Measurements from ENCODE around the gene FLRT1. TPM values are rescaled to one million over a fixed set of nuclear protein-coding genes. Genes with fewer than 3 reads are reported as not detected.

Gene FLRT1
- total RNA-seq, 4 donors from 2014 or later, result 0.54 to 4.0 (median 3.8) TPM

DNA sequence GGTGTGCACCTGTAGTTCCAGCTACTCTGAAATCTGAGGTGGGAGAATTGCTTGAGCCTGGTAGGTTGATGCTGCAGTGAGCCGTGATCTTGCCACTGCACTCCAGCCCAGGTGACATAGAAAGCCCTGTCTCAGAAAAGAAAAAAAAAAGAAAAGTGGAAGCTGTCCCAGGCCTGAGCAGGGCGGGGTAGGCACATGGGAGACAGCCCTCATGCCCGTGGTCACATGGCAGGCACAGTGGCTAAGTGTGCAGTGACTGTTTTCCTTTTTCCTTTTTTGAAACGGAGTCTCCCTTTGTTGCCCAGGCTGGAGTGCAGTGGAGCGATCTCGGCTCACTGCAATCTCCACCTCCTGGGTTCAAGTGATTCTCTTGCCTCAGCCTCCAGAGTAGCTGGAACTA is 41.7 kb upstream of the FLRT1 start:
- H3K27ac ChIP-seq, result no peak overlapping the region
- peaks cover 27 to 55% of the 10 kb centered on the region in 2 donors for H3K36me3 ChIP-seq
- H3K9me3 ChIP-seq, result no peaks in the 10 kb centered on the region
- DNase-seq, result no peak
- H3K4me3 ChIP-seq (replicated peaks in 1 of 3), result no peak overlapping the region
- intact Hi-C loops (cut with DNase I), result no loop called here
- no peak for TF ChIP-seq POLR2A (IDR thresholded peaks at IDR 0.05)
- TF ChIP-seq, protein P1, sequence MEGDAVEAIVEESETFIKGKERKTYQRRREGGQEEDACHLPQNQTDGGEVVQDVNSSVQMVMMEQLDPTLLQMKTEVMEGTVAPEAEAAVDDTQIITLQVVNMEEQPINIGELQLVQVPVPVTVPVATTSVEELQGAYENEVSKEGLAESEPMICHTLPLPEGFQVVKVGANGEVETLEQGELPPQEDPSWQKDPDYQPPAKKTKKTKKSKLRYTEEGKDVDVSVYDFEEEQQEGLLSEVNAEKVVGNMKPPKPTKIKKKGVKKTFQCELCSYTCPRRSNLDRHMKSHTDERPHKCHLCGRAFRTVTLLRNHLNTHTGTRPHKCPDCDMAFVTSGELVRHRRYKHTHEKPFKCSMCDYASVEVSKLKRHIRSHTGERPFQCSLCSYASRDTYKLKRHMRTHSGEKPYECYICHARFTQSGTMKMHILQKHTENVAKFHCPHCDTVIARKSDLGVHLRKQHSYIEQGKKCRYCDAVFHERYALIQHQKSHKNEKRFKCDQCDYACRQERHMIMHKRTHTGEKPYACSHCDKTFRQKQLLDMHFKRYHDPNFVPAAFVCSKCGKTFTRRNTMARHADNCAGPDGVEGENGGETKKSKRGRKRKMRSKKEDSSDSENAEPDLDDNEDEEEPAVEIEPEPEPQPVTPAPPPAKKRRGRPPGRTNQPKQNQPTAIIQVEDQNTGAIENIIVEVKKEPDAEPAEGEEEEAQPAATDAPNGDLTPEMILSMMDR (IDR thresholded peaks at IDR 0.05), result no peak
- 77 to 87% methylated on average over 6 of the region's 6 CpGs for WGBS, 2 donors
- H3K27me3 ChIP-seq, result no peaks in the 10 kb centered on the region
- peaks cover 1 to 2% of the 10 kb centered on the region in 2 donors for H3K4me1 ChIP-seq

DNA sequence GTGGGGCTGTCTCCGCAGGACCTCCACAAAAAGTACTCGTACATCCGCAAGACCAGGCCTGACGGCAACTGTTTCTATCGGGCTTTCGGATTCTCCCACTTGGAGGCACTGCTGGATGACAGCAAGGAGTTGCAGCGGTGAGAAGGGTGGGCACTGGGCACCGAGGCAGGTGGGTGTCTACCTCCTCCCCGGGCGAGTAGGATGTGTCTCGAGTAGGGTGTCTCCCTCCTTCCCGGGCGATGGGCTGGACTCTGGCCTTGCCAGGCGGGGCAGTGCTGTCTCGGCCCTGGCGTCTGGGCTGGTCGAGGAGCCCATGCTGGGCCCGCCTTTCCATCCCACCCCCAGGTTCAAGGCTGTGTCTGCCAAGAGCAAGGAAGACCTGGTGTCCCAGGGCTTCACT is 39.2 kb upstream of the FLRT1 start:
- Histone ChIP-seq H3K4me1 (peaks cover 18 to 27% of the 10 kb centered on the region in 2 donors), H3K27me3 (no peaks in the 10 kb centered on the region), H3K9me3 (no peaks in the 10 kb centered on the region), H3K27ac (no peak overlapping the region), H3K36me3 (peaks cover 27 to 43% of the 10 kb centered on the region in 2 donors), H3K4me3 (replicated peaks in 1 of 3) (no peak overlapping the region)
- no peak for DNase-seq
- TF ChIP-seq, protein P1 (IDR thresholded peaks at IDR 0.05), result no peak
- TF ChIP-seq POLR2A (IDR thresholded peaks at IDR 0.05), result no peak
- intact Hi-C loops (cut with DNase I), result no loop called here
- 100% methylated on average over 1 to 3 of the region's 18 CpGs for WGBS, 2 donors

DNA sequence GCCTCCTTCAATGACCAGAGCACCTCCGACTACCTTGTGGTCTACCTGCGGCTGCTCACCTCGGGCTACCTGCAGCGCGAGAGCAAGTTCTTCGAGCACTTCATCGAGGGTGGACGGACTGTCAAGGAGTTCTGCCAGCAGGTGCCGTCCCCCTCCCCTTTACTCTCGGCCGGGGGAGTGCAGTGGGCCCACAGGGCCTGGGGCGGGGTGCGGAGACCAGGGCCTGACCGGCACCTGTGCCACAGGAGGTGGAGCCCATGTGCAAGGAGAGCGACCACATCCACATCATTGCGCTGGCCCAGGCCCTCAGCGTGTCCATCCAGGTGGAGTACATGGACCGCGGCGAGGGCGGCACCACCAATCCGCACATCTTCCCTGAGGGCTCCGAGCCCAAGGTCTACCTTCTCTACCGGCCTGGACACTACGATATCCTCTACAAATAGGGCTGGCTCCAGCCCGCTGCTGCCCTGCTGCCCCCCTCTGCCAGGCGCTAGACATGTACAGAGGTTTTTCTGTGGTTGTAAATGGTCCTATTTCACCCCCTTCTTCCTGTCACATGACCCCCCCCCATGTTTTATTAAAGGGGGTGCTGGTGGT is 38.5 kb upstream of the FLRT1 start:
- WGBS, 2 donors, result 97 to 98% methylated on average over 26 to 27 of the region's 27 CpGs
- intact Hi-C loops (cut with DNase I), result no loop called here
- no peak for DNase-seq
- Histone ChIP-seq H3K27me3 (no peaks in the 10 kb centered on the region), H3K36me3 (peaks cover 27 to 41% of the 10 kb centered on the region in 2 donors), H3K4me3 (replicated peaks in 1 of 3) (no peak overlapping the region), H3K9me3 (no peaks in the 10 kb centered on the region), H3K4me1 (peaks cover 18 to 33% of the 10 kb centered on the region in 2 donors), H3K27ac (no peak overlapping the region)
- TF ChIP-seq, protein P1 (IDR thresholded peaks at IDR 0.05), result no peak

DNA sequence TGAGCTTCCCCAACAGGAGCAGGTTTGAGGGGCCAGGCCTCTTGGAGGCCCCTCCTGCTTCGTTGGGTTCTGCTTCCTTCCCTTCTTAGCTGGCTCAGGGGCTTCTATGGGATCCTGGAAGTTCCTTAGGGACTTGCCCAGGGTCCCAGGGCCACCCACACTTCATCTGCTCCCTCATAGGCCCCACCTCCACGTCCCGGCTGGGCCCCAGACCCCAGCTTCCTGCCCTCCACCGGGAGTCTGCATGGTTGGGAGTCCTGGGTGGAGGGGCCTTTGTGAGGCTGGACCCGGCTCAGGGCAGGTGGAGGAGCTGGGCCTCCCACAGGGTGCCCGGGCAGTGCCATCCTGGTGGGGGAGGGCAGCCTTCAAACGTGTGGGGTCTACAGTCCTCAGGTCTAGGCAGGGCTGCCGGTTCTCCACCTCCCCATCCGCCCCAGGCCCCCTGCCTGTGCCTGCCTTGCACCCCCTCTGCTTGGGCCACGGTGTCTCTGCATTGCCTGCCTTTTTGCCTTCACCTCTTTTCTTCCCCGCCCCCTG is 37.9 kb upstream of the FLRT1 start:
- Histone ChIP-seq H3K9me3 (no peaks in the 10 kb centered on the region), H3K27me3 (no peaks in the 10 kb centered on the region), H3K36me3 (peaks cover 27 to 38% of the 10 kb centered on the region in 2 donors), H3K27ac (no peak overlapping the region), H3K4me1 (peaks cover 18 to 38% of the 10 kb centered on the region in 2 donors), H3K4me3 (replicated peaks in 1 of 3) (no peak overlapping the region)
- WGBS, 2 donors, result 88 to 90% methylated on average over 5 to 6 of the region's 11 CpGs
- no peak for DNase-seq
- intact Hi-C loops (cut with DNase I), result no loop called here
- TF ChIP-seq, protein P1 (IDR thresholded peaks at IDR 0.05), result no peak
- TF ChIP-seq POLR2A (IDR thresholded peaks at IDR 0.05), result no peak

DNA sequence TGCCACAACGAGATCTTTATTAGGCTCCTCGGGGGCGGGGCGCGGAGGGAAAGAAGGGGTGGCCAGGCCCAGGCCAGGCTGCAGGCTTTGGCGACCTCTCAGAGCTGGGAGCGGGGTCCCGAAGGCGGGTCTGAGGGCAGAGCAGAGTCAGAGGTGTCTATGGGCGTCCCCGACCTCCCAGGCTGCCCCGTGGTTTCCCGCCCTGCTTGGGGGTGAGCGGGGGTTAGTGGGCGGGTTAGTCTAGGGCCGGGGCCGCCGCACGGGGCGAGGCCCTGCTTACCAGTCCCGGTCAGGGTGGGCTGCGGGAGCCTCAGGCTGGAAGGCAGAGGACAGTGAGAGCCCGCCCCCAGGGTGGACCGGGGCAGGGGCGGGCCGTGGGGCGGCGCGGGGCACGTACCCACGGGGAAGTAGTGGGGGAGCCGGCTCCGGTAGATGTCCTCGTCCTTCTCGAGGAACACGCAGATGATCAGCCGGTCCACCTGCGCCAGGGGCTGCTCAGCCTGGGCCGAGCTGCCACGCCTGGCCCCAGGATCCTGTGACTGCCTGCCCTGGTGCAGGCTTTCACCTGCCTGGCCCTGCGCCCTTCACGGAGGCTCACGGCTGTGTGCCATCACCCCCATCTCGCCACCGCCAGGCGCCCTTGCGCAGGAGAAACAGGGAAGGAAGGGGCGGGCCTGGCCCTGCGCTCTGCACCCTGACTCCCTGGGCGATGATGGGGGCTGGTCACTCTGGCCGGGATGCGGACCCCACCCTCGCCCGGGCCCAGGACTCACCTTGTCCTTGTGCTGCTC is 37.0 kb upstream of the FLRT1 start:
- H3K27ac ChIP-seq, result no peak overlapping the region
- H3K9me3 ChIP-seq, result no peaks in the 10 kb centered on the region
- WGBS, 2 donors, result 81 to 85% methylated on average over 19 to 32 of the region's 54 CpGs
- no peak for DNase-seq
- H3K4me1 ChIP-seq, result peaks cover 18 to 38% of the 10 kb centered on the region in 2 donors
- intact Hi-C loops (cut with DNase I), result no loop called here
- no peaks in the 10 kb centered on the region for H3K27me3 ChIP-seq
- H3K36me3 ChIP-seq, result peaks cover 26 to 36% of the 10 kb centered on the region in 2 donors
- no peak overlapping the region for H3K4me3 ChIP-seq (replicated peaks in 1 of 3)
- no peak for TF ChIP-seq POLR2A (IDR thresholded peaks at IDR 0.05)
- TF ChIP-seq, protein P1 (IDR thresholded peaks at IDR 0.05), result no peak

Data from thyroid gland (tissue), 4 donors.